HG03196 (cell line): Measurements from ENCODE around the gene PRORP.
"Not testable (repeated sequence)": the region's sequence is repeated elsewhere in the genome, so short reads cannot be mapped to it uniquely, and the experiment has no call there.

Experiments used
- ATAC-seq: cut with Tn5 transposase; IDR thresholded peaks from one replicate; pipeline ENCODE4 v1.9.1; 2021; ENCODE audit not compliant: unreplicated experiment

Gene PRORP

DNA sequence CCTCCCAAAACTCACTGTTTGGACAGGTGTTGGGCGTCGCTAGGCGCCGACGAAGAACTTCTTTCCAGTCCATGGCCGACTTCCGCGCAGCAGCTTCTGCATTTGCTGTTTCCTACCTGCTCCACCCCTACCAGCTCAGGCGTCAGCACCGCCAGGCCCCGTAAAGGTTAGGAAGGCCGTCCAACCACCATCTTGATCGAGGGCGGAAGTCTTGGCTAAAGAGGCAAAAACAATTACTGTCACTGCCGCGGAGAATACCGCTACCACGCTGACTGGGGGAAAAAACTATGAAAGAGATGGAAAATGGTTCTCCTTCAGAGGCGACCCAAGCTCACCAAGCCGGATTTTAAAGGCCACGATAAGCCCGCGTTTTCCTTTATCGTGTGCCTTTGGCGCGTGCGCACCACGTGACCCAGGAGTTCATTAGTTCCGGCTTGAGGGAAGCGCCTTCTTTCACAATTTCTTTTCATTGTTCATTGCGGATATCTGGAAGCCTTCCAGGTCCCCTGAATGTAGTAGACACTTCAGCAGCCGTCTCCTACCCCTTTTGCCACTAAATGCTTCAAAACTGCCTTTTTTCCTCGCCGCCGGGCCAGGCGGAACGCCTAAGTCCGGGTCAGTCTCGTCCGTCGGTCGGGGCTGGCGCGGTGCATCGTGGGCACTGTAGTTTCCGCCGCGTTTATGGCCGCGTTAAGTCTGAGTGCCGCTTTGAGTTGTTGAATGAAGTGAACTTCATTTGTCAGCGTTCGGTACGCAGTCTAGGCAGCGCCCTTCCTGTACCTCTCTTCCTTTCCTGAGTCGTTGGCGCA is at the start of gene PRORP, which contains the start of gene PPP2R3C:
TSS of gene PRORP (plus strand) at position 666 of the 809 bp plus-strand sequence. CDS start 694 bp downstream, outside the sequence.
TSS of gene PPP2R3C (minus strand) at position 104 of the 809 bp plus-strand sequence. CDS start at position 73, 31 bp downstream.
- peak; percentile 85 for ATAC-seq

GRCh38 chr14:35073486-35073885 is 48.9 kb upstream of the PRORP start:
- no peak for ATAC-seq

DNA sequence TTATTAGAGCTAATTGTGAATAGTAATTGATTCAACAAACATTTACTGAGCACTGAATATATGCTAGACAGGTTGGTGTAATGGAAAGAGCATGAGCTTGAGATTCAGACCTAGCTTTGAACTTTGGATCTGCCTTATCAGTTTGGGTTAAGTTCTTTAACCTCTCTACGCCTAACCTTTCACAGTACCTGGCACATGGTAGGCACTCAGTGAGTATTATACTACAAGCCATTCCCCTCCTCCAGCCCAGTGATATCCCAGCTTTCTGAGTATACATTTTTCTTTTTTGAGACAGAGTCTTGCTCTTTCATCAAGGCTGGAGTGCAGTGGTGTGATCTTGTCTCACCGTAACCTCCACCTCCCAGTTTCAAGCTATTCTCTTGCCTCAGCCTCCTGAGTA is 44.3 kb upstream of the PRORP start:
- no peak for ATAC-seq

- no peak for ATAC-seq
Observed at GRCh38 chr14:35079742-35080141, 42.6 kb upstream of the PRORP start.

- no peak for ATAC-seq
Observed at GRCh38 chr14:35083530-35084150, 38.7 kb upstream of the PRORP start.

DNA sequence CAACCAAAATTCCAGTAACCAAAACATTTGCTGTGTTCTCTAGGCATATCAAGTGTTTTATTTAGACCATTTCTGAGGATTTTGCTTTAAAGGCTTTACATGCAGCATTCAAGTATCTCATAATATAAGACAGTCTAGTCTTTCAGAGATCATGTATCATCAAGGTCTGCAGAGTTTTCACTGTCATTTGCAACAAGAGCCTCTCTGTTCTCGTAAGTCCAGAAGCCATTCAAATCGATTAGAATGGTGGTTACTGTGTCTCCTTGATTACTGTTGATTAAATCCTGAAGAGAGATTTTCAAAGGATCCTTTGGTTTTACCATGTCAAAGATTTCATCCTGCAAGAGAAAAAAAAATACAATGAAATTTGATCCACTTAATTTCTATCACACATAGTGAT is 36.9 kb upstream of the PRORP start:
- ATAC-seq, result no peak

- ATAC-seq, result no peak
Observed at GRCh38 chr14:35088514-35088913, 33.8 kb upstream of the PRORP start.

GRCh38 chr14:35094645-35095044 is 27.7 kb upstream of the PRORP start:
- ATAC-seq, result not testable (repeated sequence)

GRCh38 chr14:35107866-35108265 is 14.5 kb upstream of the PRORP start:
- ATAC-seq, result no peak

DNA sequence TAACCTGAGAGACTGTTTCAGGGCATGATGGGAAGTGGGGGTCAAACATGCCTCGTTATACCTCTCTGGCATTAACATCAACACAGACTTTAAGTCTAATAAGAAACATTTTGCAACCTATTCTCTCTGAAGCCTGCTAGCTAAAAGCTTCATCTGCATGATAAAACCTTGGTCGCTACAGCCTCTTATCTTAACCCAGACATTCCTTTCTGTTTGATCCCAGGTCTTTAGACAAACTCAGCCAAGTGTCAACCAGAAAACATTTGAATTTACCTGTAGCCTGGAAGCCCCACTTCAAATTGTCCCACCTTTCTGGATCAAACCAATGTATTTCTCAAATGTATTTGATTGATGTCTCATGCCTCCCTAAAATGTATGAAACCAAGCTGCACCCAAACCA is 9.7 kb upstream of the PRORP start:
- ATAC-seq, result no peak

GRCh38 chr14:35113308-35113950 is 8.9 kb upstream of the PRORP start:
- ATAC-seq, result no peak

- ATAC-seq, result no peak
Observed at GRCh38 chr14:35114036-35114435, 8.3 kb upstream of the PRORP start.

DNA sequence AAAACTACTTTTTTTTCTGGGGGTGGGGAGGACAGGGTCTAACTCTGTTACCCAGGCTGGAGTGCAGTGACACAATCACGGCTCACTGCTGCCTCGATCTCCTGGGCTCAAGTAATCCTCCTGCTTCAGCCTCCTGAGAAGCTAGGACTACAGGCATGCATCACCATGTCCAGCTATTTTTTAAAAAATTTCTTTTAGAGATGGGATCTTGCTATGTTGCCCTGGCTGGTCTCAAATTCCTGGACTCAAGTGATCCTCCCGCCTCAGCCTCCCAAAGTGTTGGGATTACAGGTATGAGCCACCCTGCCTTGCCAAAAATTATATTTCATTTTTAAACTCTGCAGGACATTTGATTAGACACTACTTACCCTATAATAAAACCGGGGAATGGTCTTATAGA is 6.1 kb upstream of the PRORP start:
- no peak for ATAC-seq

- no peak for ATAC-seq
Observed at GRCh38 chr14:35117112-35117511, 5.2 kb upstream of the PRORP start.

- ATAC-seq, result peak; percentile 1
Observed at GRCh38 chr14:35121026-35121886, 1.1 kb upstream of the PRORP start.

GRCh38 chr14:35122696-35123387 is 490 bp downstream of the PRORP start:
- peak; percentile 1 for ATAC-seq

DNA sequence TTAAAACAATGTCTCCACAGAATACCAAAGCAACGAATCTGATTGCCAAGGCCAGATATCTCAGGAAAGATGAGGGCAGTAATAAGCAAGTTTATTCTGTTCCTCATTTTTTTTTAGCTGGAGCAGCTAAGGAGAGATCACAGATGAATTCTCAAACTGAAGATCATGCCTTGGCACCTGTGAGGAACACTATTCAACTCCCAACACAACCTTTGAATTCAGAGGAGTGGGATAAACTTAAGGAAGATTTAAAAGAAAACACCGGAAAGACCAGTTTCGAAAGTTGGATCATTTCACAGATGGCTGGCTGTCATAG is 994 bp downstream of the PRORP start:
- ATAC-seq, result no peak

DNA sequence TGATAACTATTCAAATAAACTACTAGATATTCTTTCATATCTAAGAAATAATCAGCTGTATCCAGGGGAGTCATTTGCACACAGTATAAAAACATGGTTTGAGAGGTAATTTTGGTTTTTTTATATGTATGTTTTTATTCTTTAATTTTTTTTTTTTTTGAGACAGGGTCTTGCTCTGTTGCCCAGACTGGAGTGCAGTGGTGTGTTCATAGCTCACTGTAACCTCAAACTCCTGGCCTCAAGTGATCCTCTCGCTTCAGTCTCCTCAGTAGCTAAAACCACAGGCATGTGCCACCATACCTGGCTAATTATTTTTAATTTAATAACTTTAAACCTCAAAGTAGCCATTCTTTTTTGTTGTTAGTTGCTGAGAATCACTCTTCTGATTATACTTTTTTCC is 1.8 kb downstream of the PRORP start:
- ATAC-seq, result no peak

GRCh38 chr14:35133542-35134328 is 11.4 kb downstream of the PRORP start:
- ATAC-seq, result no peak
